HepG2 (cell line): ENCODE measurements around the gene LZTS2. TPM values are rescaled to one million over a fixed set of nuclear protein-coding genes. Genes with fewer than 3 reads are reported as not detected.

Experiments
- ATAC-seq: fragments of 200-7000 bp; cut with Tn5 transposase; 3 replicates; pipeline ENCODE4 v1.9.1; 2020; ENCODE audit warnings: mild to moderate bottlenecking, moderate library complexity
- BruUV-seq: library from RNA; stranded (reverse); fragments of 400-500 nt; replicated peaks from 2 replicates; lab custom pipeline; 2021; lab: Mats Ljungman, UMichigan
- CTCF ChIA-PET: fragments of 300-600 bp; formaldehyde crosslinking; extraction: SDS; loops from one replicate; lab custom pipeline; 2021; ENCODE audit warnings: low total read pairs, inconsistent platforms, low intra/inter-chr PET ratio; lab: Yijun Ruan, JAX
- POLR2A ChIA-PET: fragments of 350-600 bp; sonication (Branson Sonifier 250); formaldehyde crosslinking; loops from one replicate; lab custom pipeline; 2020; ENCODE audit warnings: antibody characterized with exemption, inconsistent platforms; lab: Yijun Ruan, JAX
- DNase-seq: peaks from one replicate; pipeline ENCODE4 v3.0.0-alpha.2; 2015; ENCODE audit warnings: low spot score
- FAIRE-seq: peaks from 3 replicates; lab custom pipeline; 2011; peaks lifted over from hg19 to GRCh38; lab: Jason Lieb, UNC
- H2AFZ ChIP-seq: one replicate; pipeline ENCODE4 v1.6.1; 2011; ENCODE audit warnings: low read length, inconsistent platforms
- H3K27ac ChIP-seq: fragments of 300-600 bp; 3 replicates; pipeline ENCODE4 v1.8.0; 2011; ENCODE audit warnings: mixed run types, mild to moderate bottlenecking, mixed read lengths, low read length, inconsistent platforms; ENCODE audit not compliant: insufficient read depth; ENCODE audit errors: extremely low read length
- H3K27me3 ChIP-seq, 2 experiments: fragments of 200-600 bp in 1 of 2; 2 replicates in 1 of 2; 3 replicates in 1 of 2; pipeline versions ENCODE4 v1.6.0 to v1.8.0; 2011; ENCODE audit warnings: low read length in 2 of 2, mild to moderate bottlenecking in 2 of 2, moderate library complexity in 2 of 2, inconsistent platforms in 1 of 2; ENCODE audit not compliant: insufficient read depth in 2 of 2, control insufficient read depth in 1 of 2
- H3K36me3 ChIP-seq, 2 experiments: fragments of 200-600 bp in 1 of 2; replicated peaks in 1 of 2; 2 replicates in 1 of 2; 3 replicates in 1 of 2; pipeline versions ENCODE4 v1.5.1 to v1.8.0; 2011; ENCODE audit warnings: low read length in 2 of 2, inconsistent platforms in 1 of 2; ENCODE audit not compliant: insufficient read depth in 2 of 2, control insufficient read depth in 1 of 2
- H3K4me1 ChIP-seq: 2 replicates; pipeline ENCODE4 v1.5.1; 2012; ENCODE audit warnings: low read length, inconsistent platforms; ENCODE audit not compliant: insufficient read depth
- H3K4me2 ChIP-seq: 2 replicates; pipeline ENCODE4 v1.6.0; 2011; ENCODE audit warnings: low read depth, low read length, inconsistent platforms
- H3K4me3 ChIP-seq, 3 experiments: fragments of 200-600 bp in 1 of 3; sonication (generic), shearing (Covaris generic) in 1 of 3; replicated peaks in 1 of 3; 2 replicates each; pipeline ENCODE4 v1.5.1; 2011 to 2016; ENCODE audit warnings: low read length in 3 of 3, inconsistent platforms in 2 of 3, low read depth in 2 of 3, mild to moderate bottlenecking in 2 of 3, control low read depth in 1 of 3, mixed read lengths in 1 of 3; ENCODE audit not compliant: insufficient read depth in 1 of 3
- H3K79me2 ChIP-seq: one replicate; pipeline ENCODE4 v1.6.1; 2011; ENCODE audit warnings: low read length, inconsistent platforms; ENCODE audit not compliant: insufficient read depth
- H3K9ac ChIP-seq: 2 replicates; pipeline ENCODE4 v1.6.0; 2011; ENCODE audit warnings: mild to moderate bottlenecking, low read depth, low read length, inconsistent platforms; ENCODE audit not compliant: insufficient read depth
- H3K9me3 ChIP-seq: 2 replicates; pipeline ENCODE4 v1.5.1; 2012; ENCODE audit warnings: mild to moderate bottlenecking, low read length
- H4K20me1 ChIP-seq: 2 replicates; pipeline ENCODE4 v1.6.0; 2011; ENCODE audit warnings: inconsistent platforms, mild to moderate bottlenecking, low read length, moderate library complexity; ENCODE audit not compliant: insufficient read depth
- NR2C2 ChIP-seq: sonication (generic); formaldehyde crosslinking; IDR thresholded peaks from 2 replicates; pipeline ENCODE4 v1.4.0; 2020; ENCODE audit warnings: missing genetic modification reagents, mild to moderate bottlenecking, moderate library complexity, borderline replicate concordance
- TCF7 ChIP-seq: sonication (generic); IDR thresholded peaks from 2 replicates; pipeline ENCODE4 v1.6.1; 2016; ENCODE audit warnings: antibody characterized with exemption, low read depth
- U2AF1 ChIP-seq: fragments of 200-400 bp; formaldehyde crosslinking; optimal IDR thresholded peaks from 2 replicates; pipeline ENCODE3; 2017; ENCODE audit warnings: mild to moderate bottlenecking, low read depth, low read length
- ZNF605 ChIP-seq: sonication (generic); formaldehyde crosslinking; IDR thresholded peaks from 2 replicates; pipeline ENCODE4 v1.8.0; 2022; ENCODE audit warnings: mild to moderate bottlenecking, missing genetic modification reagents
- WGBS: methylation state at CpG from one replicate; pipeline ENCODE4 v1.1.6; 2017; ENCODE audit warnings: low lambda C conversion rate; 5-methylcytosine and 5-hydroxymethylcytosine counted together
- in situ Hi-C: cut with HindIII; loops from 2 replicates; pipeline ENCODE4 v1.10.0; 2017; ENCODE audit warnings: low pct_unique_long_range_greater_than_20kb; ENCODE audit not compliant: extremely low pct_ligation_motif_present
- intact Hi-C: fragments of 100-400 bp; cut with micrococcal nuclease; formaldehyde crosslinking; loops from one replicate; pipeline ENCODE4 v1.10.0; 2022; ENCODE audit not compliant: unreplicated experiment
- polyA plus RNA-seq, 8 experiments: library from polyadenylated mRNA; depleted of rRNA in 3 of 8; stranded (reverse) in 7 of 8; unstranded in 1 of 8; fragments of >200 nt; fragmentation: Illumina TruSeq in 4 of 8; extraction: Trizol in 4 of 8; gene quantifications; 2 replicates each; pipeline versions ENCODE4 v1.2.1 to v1.2.3, GENCODE V29; 2011 to 2016; ENCODE audit warnings: low read depth in 4 of 8, missing spikeins in 1 of 8, mixed read lengths in 1 of 8; ENCODE audit not compliant: insufficient read depth in 1 of 8
- total RNA-seq, 5 experiments: library from RNA; depleted of rRNA; stranded (reverse); fragments of >200 nt; fragmentation: Illumina TruSeq; extraction: Trizol; gene quantifications; 2 replicates each; pipeline ENCODE4 v1.2.3, GENCODE V29; 2016; ENCODE audit warnings: low read depth in 1 of 5
- TF ChIP-seq, protein P1 (sequence below): sonication (generic); formaldehyde crosslinking; IDR thresholded peaks from 2 replicates; pipeline ENCODE4 v1.4.0; 2020; ENCODE audit warnings: mild to moderate bottlenecking, missing genetic modification reagents, borderline replicate concordance

Gene LZTS2
- total and polyA plus RNA-seq, 2 of the 13 experiments (the other 11 are each of a cell fraction or from before 2014, with no cell fraction given), result 43.6 to 65.6 TPM

DNA sequence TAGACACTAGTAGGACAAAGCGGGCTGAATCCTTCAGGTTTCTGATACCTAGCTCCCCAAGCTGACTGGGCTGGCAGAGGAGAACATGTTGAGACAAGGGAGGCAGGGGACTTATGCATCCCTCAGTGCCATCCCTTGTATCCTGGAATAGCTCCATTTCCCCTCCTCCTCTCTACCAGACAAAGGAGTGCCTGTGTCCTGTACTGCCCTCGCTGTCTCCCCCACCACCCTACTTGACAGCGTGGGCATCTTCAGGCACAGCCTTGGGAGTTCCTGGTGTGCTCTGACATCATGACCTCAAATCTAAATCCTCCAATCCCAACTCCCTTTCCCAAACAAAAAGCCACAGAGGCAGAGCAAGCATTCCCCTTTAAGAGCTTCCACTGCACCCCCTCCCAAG is 40.5 kb downstream of the LZTS2 start (continued):
- TF ChIP-seq, protein P1, sequence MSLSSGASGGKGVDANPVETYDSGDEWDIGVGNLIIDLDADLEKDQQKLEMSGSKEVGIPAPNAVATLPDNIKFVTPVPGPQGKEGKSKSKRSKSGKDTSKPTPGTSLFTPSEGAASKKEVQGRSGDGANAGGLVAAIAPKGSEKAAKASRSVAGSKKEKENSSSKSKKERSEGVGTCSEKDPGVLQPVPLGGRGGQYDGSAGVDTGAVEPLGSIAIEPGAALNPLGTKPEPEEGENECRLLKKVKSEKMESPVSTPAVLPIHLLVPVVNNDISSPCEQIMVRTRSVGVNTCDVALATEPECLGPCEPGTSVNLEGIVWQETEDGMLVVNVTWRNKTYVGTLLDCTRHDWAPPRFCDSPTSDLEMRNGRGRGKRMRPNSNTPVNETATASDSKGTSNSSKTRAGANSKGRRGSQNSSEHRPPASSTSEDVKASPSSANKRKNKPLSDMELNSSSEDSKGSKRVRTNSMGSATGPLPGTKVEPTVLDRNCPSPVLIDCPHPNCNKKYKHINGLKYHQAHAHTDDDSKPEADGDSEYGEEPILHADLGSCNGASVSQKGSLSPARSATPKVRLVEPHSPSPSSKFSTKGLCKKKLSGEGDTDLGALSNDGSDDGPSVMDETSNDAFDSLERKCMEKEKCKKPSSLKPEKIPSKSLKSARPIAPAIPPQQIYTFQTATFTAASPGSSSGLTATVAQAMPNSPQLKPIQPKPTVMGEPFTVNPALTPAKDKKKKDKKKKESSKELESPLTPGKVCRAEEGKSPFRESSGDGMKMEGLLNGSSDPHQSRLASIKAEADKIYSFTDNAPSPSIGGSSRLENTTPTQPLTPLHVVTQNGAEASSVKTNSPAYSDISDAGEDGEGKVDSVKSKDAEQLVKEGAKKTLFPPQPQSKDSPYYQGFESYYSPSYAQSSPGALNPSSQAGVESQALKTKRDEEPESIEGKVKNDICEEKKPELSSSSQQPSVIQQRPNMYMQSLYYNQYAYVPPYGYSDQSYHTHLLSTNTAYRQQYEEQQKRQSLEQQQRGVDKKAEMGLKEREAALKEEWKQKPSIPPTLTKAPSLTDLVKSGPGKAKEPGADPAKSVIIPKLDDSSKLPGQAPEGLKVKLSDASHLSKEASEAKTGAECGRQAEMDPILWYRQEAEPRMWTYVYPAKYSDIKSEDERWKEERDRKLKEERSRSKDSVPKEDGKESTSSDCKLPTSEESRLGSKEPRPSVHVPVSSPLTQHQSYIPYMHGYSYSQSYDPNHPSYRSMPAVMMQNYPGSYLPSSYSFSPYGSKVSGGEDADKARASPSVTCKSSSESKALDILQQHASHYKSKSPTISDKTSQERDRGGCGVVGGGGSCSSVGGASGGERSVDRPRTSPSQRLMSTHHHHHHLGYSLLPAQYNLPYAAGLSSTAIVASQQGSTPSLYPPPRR (CRISPR knock-in tag), result no peak
- TF ChIP-seq, all 625 proteins: peak for 0

DNA sequence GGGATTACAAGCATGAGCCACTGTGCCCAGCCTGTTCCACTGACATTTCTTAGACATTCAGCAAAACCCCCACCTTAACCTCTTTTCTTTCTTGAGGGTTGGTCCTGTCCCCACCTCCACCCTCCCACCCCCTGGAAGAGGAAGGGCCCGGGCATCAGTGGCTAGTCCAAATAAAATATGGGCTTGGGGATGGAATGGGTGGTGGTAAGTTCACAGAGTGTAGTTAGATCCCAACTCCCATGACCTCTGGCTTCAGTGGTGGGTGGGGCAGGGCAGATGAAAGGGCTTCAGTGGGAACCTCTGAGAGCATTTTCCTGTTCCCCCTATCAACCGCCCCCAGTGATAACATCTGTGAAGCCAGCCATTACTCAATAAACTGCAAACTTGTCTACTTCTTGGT is 41.2 kb downstream of the LZTS2 start:
- peaks cover 45% of the 10 kb centered on the region for H3K4me1 ChIP-seq
- peak; percentile 7 for ATAC-seq
- no peak overlapping the region for H3K9ac ChIP-seq
- in situ Hi-C loops, result no loop called here
- no peak overlapping the region for H3K27ac ChIP-seq
- no peak overlapping the region for H2AFZ ChIP-seq
- H3K27me3 ChIP-seq, result no peaks in the 10 kb centered on the region; a peak in 1 of 5 replicates
- WGBS, result 5% methylated on average over 2 of the region's 2 CpGs
- no TSS peak for BruUV-seq
- no peaks in the 10 kb centered on the region for H4K20me1 ChIP-seq
- intact Hi-C loops, result loop anchor here (1.0 kb wide), 1 partner anchor 25 kb away; no protein-coding TSS in a partner anchor
- H3K79me2 ChIP-seq, result no peaks in the 10 kb centered on the region
- peaks cover 9 to 24% of the 10 kb centered on the region in 2 experiments; a peak in 3 of 5 replicates for H3K36me3 ChIP-seq
- no peak overlapping the region for H3K4me3 ChIP-seq
- FAIRE-seq, result no peak
- ChIA-PET CTCF (interaction anchor here (0.7 to 4.2 kb wide), 6 partner anchors 19 to 101 kb away, joined by 3 to 45 read pairs (median 7); no protein-coding TSS in a partner anchor), POLR2A (interaction anchor here (0.9 to 5.9 kb wide), 4 partner anchors 9 to 23 kb away, joined by 3 to 141 read pairs (median 8); partner anchors contain the start of genes KAZALD1, PDZD7 and SFXN3)
- peak overlapping the region; percentile 30 for H3K4me2 ChIP-seq
- TF ChIP-seq TCF7 (0 out of 2 replicates have a peak, but pooled peaks have one; percentile 6), NR2C2 (CRISPR knock-in tag) (no peak), ZNF605 (CRISPR knock-in tag) (peak; percentile 48; the same call in 1 of the 2 replicates), U2AF1 (no peak)
- H3K9me3 ChIP-seq, result no peaks in the 10 kb centered on the region
- no peak for DNase-seq
